Tibial nerve (tissue), 3 donors: Measurements from ENCODE around the gene BMP2K.

Source experiments
- CTCF ChIP-seq, 5 experiments: fragments of 200-600 bp in 3 of 5; fragments of 450-650 bp in 2 of 5; sonication (generic) in 3 of 5; IDR thresholded peaks; one replicate each; pipeline ENCODE4 v1.5.1; 2016 to 2019; ENCODE audit warnings: antibody characterized with exemption in 5 of 5, mild to moderate bottlenecking in 3 of 5, moderate library complexity in 2 of 5
- POLR2A ChIP-seq, 2 donors: fragments of 450-650 bp; IDR thresholded peaks; one replicate each; pipeline ENCODE4 v1.6.1; 2017; ENCODE audit warnings: antibody characterized with exemption in 2 of 2, mild to moderate bottlenecking in 2 of 2, moderate library complexity in 2 of 2

- TF ChIP-seq CTCF (IDR thresholded peaks at IDR 0.05) (no peak), POLR2A (IDR thresholded peaks at IDR 0.05) (no peak)
Measured at GRCh38 chr4:78811034-78811433, 34.9 kb downstream of the BMP2K start.
